HG03575 (cell line): ENCODE results near the gene ASPG.

Experiments
- ATAC-seq: cut with Tn5 transposase; IDR thresholded peaks from one replicate; pipeline ENCODE4 v1.9.1; 2021; ENCODE audit not compliant: unreplicated experiment, insufficient number of reproducible peaks, low FRiP score; ENCODE audit errors: extremely low read depth

Gene ASPG

GRCh38 chr14:104072586-104072985 is 12.9 kb upstream of the ASPG start:
- no peak for ATAC-seq

GRCh38 chr14:104073764-104074163 is 11.7 kb upstream of the ASPG start:
- no peak for ATAC-seq

GRCh38 chr14:104075530-104076151 is 9.9 kb upstream of the ASPG start:
- ATAC-seq = no peak

- no peak for ATAC-seq
Measured at GRCh38 chr14:104076743-104077142, 8.8 kb upstream of the ASPG start.

GRCh38 chr14:104078031-104078455 is 7.5 kb upstream of the ASPG start:
- peak; percentile 77 for ATAC-seq

GRCh38 chr14:104080376-104081260 is 4.9 kb upstream of the ASPG start:
- ATAC-seq = no peak

- ATAC-seq = no peak
Measured at GRCh38 chr14:104081261-104081835, 4.2 kb upstream of the ASPG start.

- ATAC-seq = no peak
Measured at GRCh38 chr14:104081951-104082464, 3.5 kb upstream of the ASPG start.

- no peak for ATAC-seq
Measured at GRCh38 chr14:104082807-104083206, 2.7 kb upstream of the ASPG start.

- no peak for ATAC-seq
Measured at GRCh38 chr14:104084251-104085002, 1.1 kb upstream of the ASPG start.

- ATAC-seq = no peak
Measured at GRCh38 chr14:104085889-104086201, 345 bp downstream of the ASPG start.

GRCh38 chr14:104086210-104086660 is 735 bp downstream of the ASPG start:
- ATAC-seq = no peak

- no peak for ATAC-seq
Measured at GRCh38 chr14:104086661-104087461, 1.4 kb downstream of the ASPG start.

GRCh38 chr14:104087505-104087904 is 2.0 kb downstream of the ASPG start:
- ATAC-seq = no peak

- ATAC-seq = no peak
Measured at GRCh38 chr14:104087981-104088850, 2.7 kb downstream of the ASPG start.

- ATAC-seq = no peak
Measured at GRCh38 chr14:104090071-104090748, 4.7 kb downstream of the ASPG start.
